Muscle layer of duodenum (tissue), 2 donors: ENCODE measurements around the gene PNMA1.

Experiments used
- H3K27ac ChIP-seq: one replicate; pipeline ENCODE4 v1.7.0; 2013; ENCODE audit warnings: mild to moderate bottlenecking, low read length
- H3K27me3 ChIP-seq: one replicate; pipeline ENCODE4 v1.7.0; 2013; ENCODE audit warnings: low read depth, mild to moderate bottlenecking, control low read depth, low read length
- H3K36me3 ChIP-seq, 2 donors: one replicate each; pipeline ENCODE4 v1.7.0; 2013; ENCODE audit warnings: low read length in 2 of 2, control low read depth in 1 of 2, mild to moderate bottlenecking in 1 of 2; ENCODE audit not compliant: insufficient read depth in 2 of 2, control insufficient read depth in 1 of 2
- H3K4me1 ChIP-seq, 2 donors: one replicate each; pipeline ENCODE4 v1.7.0; 2013; ENCODE audit warnings: low read length in 2 of 2, mild to moderate bottlenecking in 2 of 2, control low read depth in 1 of 2, moderate library complexity in 1 of 2; ENCODE audit not compliant: insufficient read depth in 2 of 2, control insufficient read depth in 1 of 2
- H3K4me3 ChIP-seq, 2 donors: one replicate each; pipeline ENCODE4 v1.7.0; 2013; ENCODE audit warnings: low read length in 2 of 2, low read depth in 1 of 2, mild to moderate bottlenecking in 1 of 2
- H3K9me3 ChIP-seq, 2 donors: one replicate each; pipeline ENCODE4 v1.7.0; 2013; ENCODE audit warnings: low read length in 2 of 2, control low read depth in 1 of 2, mild to moderate bottlenecking in 1 of 2; ENCODE audit not compliant: control insufficient read depth in 1 of 2
- donor health status: healthy.

The PNMA1 gene

DNA sequence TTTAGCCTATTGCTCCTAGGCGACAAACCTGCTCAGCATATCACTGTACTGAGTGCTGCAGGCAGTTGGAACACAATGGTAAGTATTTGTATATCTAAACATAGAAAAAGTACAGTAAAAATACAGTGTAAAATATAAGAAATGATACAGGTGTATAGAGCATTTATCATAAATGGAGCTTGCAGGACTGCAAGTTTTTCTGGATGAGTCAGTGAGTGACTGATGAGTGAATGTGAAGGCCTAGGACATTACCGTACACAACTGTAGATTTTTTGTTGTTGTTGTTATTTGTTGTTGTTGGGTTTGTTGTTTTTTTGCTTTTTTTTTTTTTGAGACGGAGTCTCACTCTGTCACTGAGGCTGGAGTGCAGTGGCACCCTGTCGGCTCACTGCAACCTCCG, 33.4 kb downstream of the PNMA1 start:
- Histone ChIP-seq H3K36me3 (peaks cover 0 to 4% of the 10 kb centered on the region in 2 donors), H3K27ac (no peak overlapping the region), H3K4me1 (no peaks in the 10 kb centered on the region), H3K27me3 (no peaks in the 10 kb centered on the region), H3K9me3 (no peaks in the 10 kb centered on the region), H3K4me3 (no peak overlapping the region)

DNA sequence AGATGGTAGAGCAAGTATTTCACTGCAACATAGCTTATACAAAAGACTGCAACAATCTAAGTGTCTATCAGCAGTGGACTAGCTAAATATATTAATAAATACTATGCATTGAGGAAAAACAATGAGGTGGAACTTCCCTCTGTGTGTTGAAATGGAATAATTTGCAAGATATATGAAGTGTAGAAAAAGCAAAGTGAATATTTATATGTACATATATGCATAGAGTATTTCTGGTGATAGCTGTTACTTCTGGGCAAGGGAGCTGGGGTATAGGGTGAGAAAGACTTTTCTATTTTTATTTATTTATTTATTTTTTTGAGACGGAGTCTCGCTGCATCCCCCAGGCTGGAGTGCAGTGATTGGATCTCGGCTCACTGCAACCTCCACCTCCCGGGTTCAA, 35.5 kb downstream of the PNMA1 start:
- no peaks in the 10 kb centered on the region for H3K9me3 ChIP-seq
- peaks cover 0 to under 1% of the 10 kb centered on the region in 2 donors for H3K36me3 ChIP-seq
- no peaks in the 10 kb centered on the region for H3K27me3 ChIP-seq
- H3K27ac ChIP-seq: no peak overlapping the region
- no peak overlapping the region for H3K4me3 ChIP-seq
- H3K4me1 ChIP-seq: no peaks in the 10 kb centered on the region

DNA sequence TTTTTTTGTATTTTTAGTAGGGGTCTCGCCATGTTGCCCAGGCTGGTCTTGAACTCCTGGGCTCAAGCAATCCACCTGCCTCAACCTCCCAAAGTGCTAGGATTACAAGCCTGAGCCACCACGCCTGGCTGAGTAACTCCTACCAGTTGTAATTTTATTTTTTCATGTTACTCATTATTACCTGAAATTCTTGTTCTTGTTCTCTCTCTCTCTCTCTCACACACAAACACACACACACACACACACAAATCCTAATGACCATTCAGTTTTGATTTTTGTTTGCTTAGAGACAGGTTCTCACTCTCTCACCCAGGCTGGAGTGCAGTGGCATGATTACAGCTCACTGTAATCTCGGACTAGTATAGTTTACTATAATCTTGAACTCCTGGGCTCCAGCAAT, 39.2 kb downstream of the PNMA1 start:
- Histone ChIP-seq H3K36me3 (peaks cover 0 to 14% of the 10 kb centered on the region in 2 donors), H3K4me1 (no peaks in the 10 kb centered on the region), H3K27ac (no peak overlapping the region), H3K27me3 (no peaks in the 10 kb centered on the region), H3K9me3 (no peaks in the 10 kb centered on the region), H3K4me3 (no peak overlapping the region)

DNA sequence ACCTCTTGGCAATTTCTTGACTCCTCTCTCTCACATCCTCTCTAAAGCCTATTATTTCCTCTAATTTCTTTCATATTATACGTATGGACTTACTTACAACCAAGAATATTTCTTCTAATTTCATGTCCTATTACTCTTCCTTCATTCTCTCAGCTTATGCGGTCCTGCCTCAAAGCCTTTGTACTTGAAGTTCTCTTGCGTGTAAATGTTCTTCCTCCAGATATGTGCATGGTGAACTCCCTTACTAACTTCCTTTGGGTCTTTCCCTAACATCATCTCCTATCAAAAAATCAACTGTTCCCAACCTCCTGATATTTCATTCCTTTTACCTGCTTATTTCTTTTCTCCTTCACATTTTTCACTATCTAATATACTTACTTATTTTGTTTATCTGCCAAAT, 46.3 kb downstream of the PNMA1 start:
- Histone ChIP-seq H3K9me3 (no peaks in the 10 kb centered on the region), H3K27ac (no peak overlapping the region), H3K4me1 (no peaks in the 10 kb centered on the region), H3K4me3 (no peak overlapping the region), H3K27me3 (no peaks in the 10 kb centered on the region), H3K36me3 (peaks cover 0 to 15% of the 10 kb centered on the region in 2 donors)

DNA sequence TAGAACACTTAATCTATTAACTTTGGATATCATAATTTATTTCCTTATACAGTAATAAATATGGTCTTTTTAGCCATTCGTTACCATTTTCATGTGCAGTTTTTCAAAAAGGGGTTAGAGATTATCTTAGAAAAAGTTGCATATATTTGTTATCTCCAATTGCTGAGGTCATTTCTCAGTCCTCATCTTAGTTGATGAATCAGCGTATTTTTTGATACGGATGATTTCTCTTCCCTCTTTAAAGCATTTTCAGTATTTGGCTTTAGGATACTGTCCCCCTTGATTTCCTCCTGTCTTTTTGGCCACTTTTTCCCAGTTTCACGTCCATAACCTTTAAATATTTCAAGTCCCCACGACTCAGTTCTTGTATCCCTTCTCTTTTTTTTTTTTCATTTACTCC, 47.6 kb downstream of the PNMA1 start:
- Histone ChIP-seq H3K4me3 (no peak overlapping the region), H3K36me3 (peaks cover 0 to 12% of the 10 kb centered on the region in 2 donors), H3K4me1 (peaks cover 0 to 3% of the 10 kb centered on the region in 2 donors), H3K9me3 (no peaks in the 10 kb centered on the region), H3K27me3 (no peaks in the 10 kb centered on the region), H3K27ac (no peak overlapping the region)

DNA sequence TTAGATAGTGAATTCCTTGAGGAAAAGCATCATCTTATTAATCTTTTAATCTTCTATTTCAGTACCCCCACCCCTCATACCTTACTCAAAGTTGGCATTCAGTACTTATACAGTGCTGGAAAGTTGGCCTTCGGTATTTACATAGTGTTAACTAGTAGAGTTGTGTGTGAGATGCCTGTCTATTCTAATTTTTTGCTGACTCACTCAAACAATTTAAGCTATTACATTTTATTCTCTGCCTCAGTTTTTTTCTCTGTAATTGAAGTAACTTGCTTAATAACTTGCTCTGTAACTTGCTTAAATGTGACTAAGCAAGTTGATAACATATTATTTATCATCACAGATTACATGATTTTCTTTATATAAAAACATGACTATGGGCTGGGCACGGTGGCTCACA, 49.1 kb downstream of the PNMA1 start:
- no peak overlapping the region for H3K4me3 ChIP-seq
- no peaks in the 10 kb centered on the region for H3K27me3 ChIP-seq
- peaks cover 0 to 16% of the 10 kb centered on the region in 2 donors for H3K36me3 ChIP-seq
- no peak overlapping the region for H3K27ac ChIP-seq
- H3K4me1 ChIP-seq: peaks cover 0 to 3% of the 10 kb centered on the region in 2 donors
- no peaks in the 10 kb centered on the region for H3K9me3 ChIP-seq

DNA sequence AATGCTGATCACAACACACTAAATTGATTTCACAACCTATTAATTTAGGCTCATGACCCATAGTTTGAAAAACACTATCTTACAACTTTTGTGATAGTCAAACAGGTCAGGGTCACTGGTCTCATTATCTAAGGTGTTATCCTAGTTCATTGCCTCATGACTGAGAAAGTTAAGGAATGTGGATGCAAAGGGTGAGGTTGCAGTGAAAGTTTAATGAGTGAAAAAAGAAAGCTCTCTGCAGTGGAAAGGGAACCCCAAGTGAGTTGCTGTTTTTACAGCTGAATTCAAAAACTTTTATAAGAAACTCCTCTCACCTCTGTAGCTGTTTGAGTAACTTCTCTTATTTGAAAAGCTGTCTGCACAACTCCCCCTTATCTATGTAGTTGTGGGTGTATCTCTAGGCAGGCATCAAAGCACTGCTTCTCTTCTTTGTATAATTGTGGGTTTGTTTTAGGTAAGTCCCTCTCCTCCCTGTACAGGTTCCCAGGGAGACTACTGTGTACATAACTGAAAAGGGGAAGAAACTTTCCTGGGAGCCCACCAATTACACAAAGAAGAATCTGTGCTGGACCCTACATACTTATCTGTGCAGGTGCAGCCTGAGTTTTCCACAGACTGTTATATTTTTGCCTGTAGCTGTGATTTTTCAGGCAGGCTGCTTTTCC, 50.5 kb downstream of the PNMA1 start:
- no peaks in the 10 kb centered on the region for H3K27me3 ChIP-seq
- no peaks in the 10 kb centered on the region for H3K9me3 ChIP-seq
- H3K36me3 ChIP-seq: peaks cover 0 to 16% of the 10 kb centered on the region in 2 donors
- no peak overlapping the region for H3K4me3 ChIP-seq
- no peak overlapping the region for H3K27ac ChIP-seq
- H3K4me1 ChIP-seq: peaks cover 0 to 3% of the 10 kb centered on the region in 2 donors

DNA sequence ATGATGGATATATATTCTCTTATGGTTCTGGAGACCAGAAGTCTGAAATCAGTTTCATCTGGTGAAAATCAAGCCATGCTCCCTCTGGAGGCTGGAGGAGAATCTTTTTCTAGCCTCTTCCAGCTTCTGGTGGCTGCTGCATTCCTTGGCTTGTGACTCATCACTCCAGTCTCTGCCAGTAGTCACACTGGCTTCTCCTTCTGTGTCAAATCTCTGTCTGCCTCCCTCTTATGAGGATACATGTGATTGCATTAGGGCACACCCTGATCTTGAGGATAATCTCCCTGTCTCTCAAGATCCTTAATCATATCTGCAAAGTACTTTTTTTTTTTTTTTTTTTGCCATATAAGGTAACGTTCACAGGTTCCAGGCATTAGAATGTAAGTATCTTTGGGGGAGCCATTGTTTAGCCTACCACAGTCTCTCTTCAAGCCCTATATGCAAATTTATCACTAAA, 51.7 kb downstream of the PNMA1 start:
- H3K4me3 ChIP-seq: no peak overlapping the region
- H3K27ac ChIP-seq: no peak overlapping the region
- H3K9me3 ChIP-seq: no peaks in the 10 kb centered on the region
- H3K27me3 ChIP-seq: no peaks in the 10 kb centered on the region
- peaks cover 0 to 16% of the 10 kb centered on the region in 2 donors for H3K36me3 ChIP-seq
- H3K4me1 ChIP-seq: peaks cover 0 to 3% of the 10 kb centered on the region in 2 donors

DNA sequence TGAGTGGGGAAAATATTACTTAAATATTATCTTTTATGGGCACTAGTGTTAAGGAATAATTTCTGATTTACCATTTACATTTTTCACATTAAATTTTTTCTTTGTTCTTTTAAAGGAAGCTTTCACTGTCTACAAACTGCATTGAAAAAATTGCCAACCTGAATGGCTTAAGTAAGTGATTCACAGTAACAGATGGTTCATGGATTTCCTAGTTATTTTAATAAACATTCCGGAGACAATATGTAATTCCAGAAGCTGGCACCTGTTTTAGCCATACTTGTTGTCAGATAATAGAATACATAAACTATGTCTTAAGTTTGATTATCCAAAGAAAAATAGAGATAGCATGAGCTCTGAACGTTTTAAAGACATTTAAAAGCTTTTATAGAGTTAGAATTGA, 52.3 kb downstream of the PNMA1 start:
- Histone ChIP-seq H3K27me3 (no peaks in the 10 kb centered on the region), H3K4me1 (peaks cover 0 to 3% of the 10 kb centered on the region in 2 donors), H3K27ac (no peak overlapping the region), H3K9me3 (no peaks in the 10 kb centered on the region), H3K36me3 (peaks cover 0 to 16% of the 10 kb centered on the region in 2 donors), H3K4me3 (no peak overlapping the region)
